CD4-positive, alpha-beta T cell (primary cell): ENCODE measurements around the gene NKTR. TPM values are rescaled to one million over a fixed set of nuclear protein-coding genes. Genes with fewer than 3 reads are reported as not detected.

Experiments
- ATAC-seq: fragments of 200-7000 bp; cut with Tn5 transposase; one replicate; pipeline ENCODE4 v1.10.0; 2022; ENCODE audit warnings: mild to moderate bottlenecking; ENCODE audit not compliant: poor library complexity
- CTCF ChIA-PET: fragments of 350-600 bp; sonication (Branson Sonifier 250); formaldehyde crosslinking; loops from one replicate; lab custom pipeline; 2021; ENCODE audit warnings: antibody characterized with exemption, inconsistent platforms; lab: Charles Lee
- POLR2A ChIA-PET: fragments of 350-600 bp; sonication (Branson Sonifier 250); formaldehyde crosslinking; loops from one replicate; lab custom pipeline; 2021; ENCODE audit warnings: antibody characterized with exemption, inconsistent platforms; lab: Charles Lee
- DNase-seq, 14 experiments: peaks; one replicate each; pipeline ENCODE4 v3.0.0-alpha.2; 2013 to 2020; ENCODE audit warnings: mixed read lengths in 2 of 14
- H3K27ac ChIP-seq, 2 donors: one replicate each; pipeline versions ENCODE4 v1.5.1 to v1.7.0; 2013; ENCODE audit warnings: low read length in 2 of 2, low read depth in 1 of 2, mild to moderate bottlenecking in 1 of 2
- H3K27me3 ChIP-seq, 2 experiments: 1 replicate in 1 of 2; 2 replicates in 1 of 2; pipeline versions ENCODE4 v1.6.1 to v1.7.0; 2013; ENCODE audit warnings: low read length in 2 of 2, control low read depth in 1 of 2, mild to moderate bottlenecking in 1 of 2, moderate library complexity in 1 of 2; ENCODE audit not compliant: insufficient read depth in 2 of 2, control insufficient read depth in 1 of 2
- H3K36me3 ChIP-seq: one replicate; pipeline ENCODE4 v1.6.1; 2013; ENCODE audit warnings: low read length, control low read depth; ENCODE audit not compliant: insufficient read depth
- H3K4me1 ChIP-seq: one replicate; pipeline ENCODE4 v1.6.1; 2013; ENCODE audit warnings: low read length, control low read depth; ENCODE audit not compliant: insufficient read depth
- H3K4me3 ChIP-seq: one replicate; pipeline ENCODE4 v1.5.1; 2013; ENCODE audit warnings: mild to moderate bottlenecking, low read length, moderate library complexity
- H3K9me3 ChIP-seq, 2 experiments: 1 replicate in 1 of 2; 2 replicates in 1 of 2; pipeline versions ENCODE4 v1.6.1 to v1.7.0; 2013; ENCODE audit warnings: low read length in 2 of 2, mild to moderate bottlenecking in 2 of 2, control low read depth in 1 of 2, moderate library complexity in 1 of 2; ENCODE audit not compliant: control insufficient read depth in 1 of 2, insufficient read depth in 1 of 2
- H3K27ac Mint-ChIP-seq: one replicate; pipeline ENCODE4 v1.8.0; 2020; ENCODE audit warnings: mixed read lengths
- H3K27me3 Mint-ChIP-seq: one replicate; pipeline ENCODE4 v1.8.0; 2021; ENCODE audit warnings: mixed read lengths
- H3K36me3 Mint-ChIP-seq: one replicate; pipeline ENCODE4 v1.8.0; 2021; ENCODE audit warnings: low read depth, mixed read lengths
- H3K4me1 Mint-ChIP-seq: one replicate; pipeline ENCODE4 v1.8.0; 2021; ENCODE audit warnings: low read depth, mixed read lengths
- H3K4me3 Mint-ChIP-seq: one replicate; pipeline ENCODE4 v1.8.0; 2020; ENCODE audit warnings: mild to moderate bottlenecking, mixed read lengths
- H3K9me3 Mint-ChIP-seq: one replicate; pipeline ENCODE4 v1.8.0; 2020; ENCODE audit warnings: mixed read lengths
- intact Hi-C, 2 experiments: fragments of 100-400 bp; cut with DNase I in 1 of 2; cut with micrococcal nuclease in 1 of 2; formaldehyde crosslinking; loops; one replicate each; pipeline versions ENCODE4 v1.15.1 to v1.9.0; 2023 to 2025; cut with DNase I, micrococcal nuclease
- total RNA-seq, 174 experiments: library from RNA in 2 of 174; stranded (reverse) in 2 of 174; gene quantifications; one replicate each; pipeline ENCODE4 v1.2.3 and lab custom pipeline; 2021 to 2026
- TF ChIP-seq, protein P1 (sequence below): fragments of 200-600 bp; IDR thresholded peaks from one replicate; pipeline ENCODE4 v1.8.0; 2022; ENCODE audit warnings: antibody characterized with exemption, mild to moderate bottlenecking

Gene NKTR
- total RNA-seq, 2 experiments from 2014 or later, result 236 to 249 TPM

DNA sequence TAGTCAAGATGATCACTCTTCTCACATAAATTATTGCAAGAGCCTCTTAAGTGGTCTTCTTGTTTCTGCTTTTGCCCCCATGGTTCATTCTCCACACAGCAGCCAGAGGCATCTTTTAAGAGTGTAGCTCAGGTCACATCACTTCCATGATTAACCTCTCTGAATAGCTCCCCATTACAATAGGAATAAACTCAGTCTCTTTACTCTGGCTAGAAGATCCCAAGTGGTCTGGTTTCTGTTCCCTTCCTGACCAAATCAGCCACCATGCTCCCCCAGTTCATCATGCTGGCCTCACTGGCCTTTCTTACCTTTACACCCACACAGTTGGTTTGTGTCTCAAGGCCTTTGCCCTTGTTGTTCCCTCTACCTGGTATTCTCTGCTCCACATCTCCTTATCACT lies 93.9 kb downstream of the NKTR start:
- Histone ChIP-seq H3K9me3 (no peaks in the 10 kb centered on the region), H3K27ac (no peak overlapping the region), H3K36me3 (no peaks in the 10 kb centered on the region), H3K27me3 (peaks cover 0 to 6% of the 10 kb centered on the region in 2 experiments), H3K4me1 (peaks cover 10% of the 10 kb centered on the region), H3K4me3 (no peak overlapping the region)
- no peak for DNase-seq
- Mint-ChIP-seq H3K4me3 (no peak overlapping the region), H3K27me3 (peaks cover 4% of the 10 kb centered on the region), H3K36me3 (no peaks in the 10 kb centered on the region), H3K9me3 (no peaks in the 10 kb centered on the region), H3K4me1 (no peaks in the 10 kb centered on the region), H3K27ac (no peak overlapping the region)
- POLR2A ChIA-PET, result no interaction called here
- no peak for ATAC-seq
- CTCF ChIA-PET, result no interaction called here
- intact Hi-C loops, result no loop called here
- TF ChIP-seq, protein P1, sequence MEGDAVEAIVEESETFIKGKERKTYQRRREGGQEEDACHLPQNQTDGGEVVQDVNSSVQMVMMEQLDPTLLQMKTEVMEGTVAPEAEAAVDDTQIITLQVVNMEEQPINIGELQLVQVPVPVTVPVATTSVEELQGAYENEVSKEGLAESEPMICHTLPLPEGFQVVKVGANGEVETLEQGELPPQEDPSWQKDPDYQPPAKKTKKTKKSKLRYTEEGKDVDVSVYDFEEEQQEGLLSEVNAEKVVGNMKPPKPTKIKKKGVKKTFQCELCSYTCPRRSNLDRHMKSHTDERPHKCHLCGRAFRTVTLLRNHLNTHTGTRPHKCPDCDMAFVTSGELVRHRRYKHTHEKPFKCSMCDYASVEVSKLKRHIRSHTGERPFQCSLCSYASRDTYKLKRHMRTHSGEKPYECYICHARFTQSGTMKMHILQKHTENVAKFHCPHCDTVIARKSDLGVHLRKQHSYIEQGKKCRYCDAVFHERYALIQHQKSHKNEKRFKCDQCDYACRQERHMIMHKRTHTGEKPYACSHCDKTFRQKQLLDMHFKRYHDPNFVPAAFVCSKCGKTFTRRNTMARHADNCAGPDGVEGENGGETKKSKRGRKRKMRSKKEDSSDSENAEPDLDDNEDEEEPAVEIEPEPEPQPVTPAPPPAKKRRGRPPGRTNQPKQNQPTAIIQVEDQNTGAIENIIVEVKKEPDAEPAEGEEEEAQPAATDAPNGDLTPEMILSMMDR, result no peak

DNA sequence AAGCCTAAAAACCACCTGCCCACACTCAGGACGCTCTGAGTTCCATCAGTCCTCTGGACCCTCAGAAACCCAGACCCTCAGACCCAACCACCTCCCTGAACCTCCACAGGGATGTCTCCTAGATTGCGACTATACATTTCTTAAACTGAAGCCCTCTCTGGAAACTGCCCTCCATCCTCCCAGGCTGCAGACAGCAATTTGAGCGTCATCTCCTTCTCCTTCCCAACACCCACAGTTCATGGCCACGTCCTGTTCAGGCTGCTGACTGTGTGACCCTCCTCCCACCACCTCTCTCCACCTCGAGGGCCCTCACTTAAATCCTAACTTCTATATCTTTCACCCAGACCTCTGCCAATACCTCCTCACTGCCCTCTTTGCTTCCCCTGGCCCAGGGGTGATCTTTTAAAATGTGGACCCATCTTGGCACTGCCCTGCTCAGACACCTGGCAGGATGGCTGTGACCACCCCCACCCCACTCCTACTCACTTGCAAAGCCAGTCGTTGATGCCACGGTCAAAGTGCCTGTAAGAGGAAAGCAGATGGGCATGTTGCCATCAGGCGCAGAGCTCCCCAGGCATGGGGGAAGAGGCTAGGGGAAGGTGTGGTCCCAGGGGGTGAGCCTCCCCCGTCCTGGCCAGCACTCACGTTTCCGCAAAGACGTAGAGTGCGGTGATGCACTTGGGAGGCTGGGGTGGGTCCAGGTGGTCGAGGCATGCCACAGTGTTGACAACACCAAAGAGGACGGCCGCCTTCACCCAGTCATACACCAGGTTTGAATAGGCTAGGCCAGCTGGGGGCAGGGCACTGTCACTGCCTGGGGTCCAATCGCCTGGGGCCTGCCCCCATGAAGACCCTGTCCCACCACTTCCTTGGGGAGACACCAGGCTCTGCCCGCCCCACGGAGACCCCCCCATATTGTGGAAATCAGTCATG lies 96.1 kb downstream of the NKTR start:
- no peaks in the 10 kb centered on the region for H3K9me3 Mint-ChIP-seq
- ChIA-PET POLR2A (no interaction called here), CTCF (no interaction called here)
- Histone ChIP-seq H3K27me3 (peaks cover 0 to 6% of the 10 kb centered on the region in 2 experiments), H3K4me3 (no peak overlapping the region), H3K9me3 (peaks cover 0 to under 1% of the 10 kb centered on the region in 2 experiments), H3K27ac (no peak overlapping the region), H3K4me1 (peaks cover 18% of the 10 kb centered on the region), H3K36me3 (no peaks in the 10 kb centered on the region)
- no peaks in the 10 kb centered on the region for H3K36me3 Mint-ChIP-seq
- H3K27ac Mint-ChIP-seq, result no peak overlapping the region
- TF ChIP-seq, protein P1, result no peak
- intact Hi-C loops, result no loop called here
- peaks cover 6% of the 10 kb centered on the region for H3K27me3 Mint-ChIP-seq
- ATAC-seq (no peak), DNase-seq (peak in 1 of 14 experiments; percentile 21)
- H3K4me3 Mint-ChIP-seq, result no peak overlapping the region
- no peaks in the 10 kb centered on the region for H3K4me1 Mint-ChIP-seq

DNA sequence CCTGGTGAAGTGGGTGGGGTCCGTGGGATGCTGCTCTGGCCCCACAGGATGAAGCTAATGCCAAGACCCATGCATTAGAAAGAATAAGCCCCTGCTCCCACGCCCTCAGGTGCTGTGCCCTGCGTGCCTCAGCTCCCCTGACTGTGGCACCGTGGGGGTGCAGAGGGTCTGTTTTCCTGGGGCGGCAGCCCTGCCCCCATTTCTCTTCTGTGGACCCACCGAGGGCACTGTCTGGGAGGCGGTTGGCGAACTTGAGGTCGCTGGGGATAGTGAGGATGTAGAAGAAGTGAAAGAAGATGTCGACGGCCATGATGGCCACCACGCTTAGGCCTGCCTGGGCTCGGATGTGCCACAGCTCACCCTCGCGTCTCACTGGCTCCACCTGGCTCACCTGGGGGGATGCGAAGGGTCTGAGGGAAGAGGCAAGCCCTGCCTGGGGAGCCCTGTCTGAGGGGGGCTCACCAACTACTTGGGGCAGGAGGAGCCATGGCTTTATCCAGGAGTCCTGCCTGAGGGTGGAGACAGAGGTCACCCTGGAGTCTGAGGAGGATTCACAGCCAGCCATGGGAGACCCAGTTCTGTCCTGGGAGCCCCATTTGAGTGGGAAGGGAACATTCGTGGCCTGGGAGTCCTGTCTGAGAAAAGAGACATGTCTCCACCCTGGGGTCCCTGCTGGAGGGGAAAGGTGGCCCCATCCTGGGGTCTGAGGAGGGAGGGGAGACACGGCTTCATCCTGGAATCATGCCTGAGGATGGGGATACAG lies 97.0 kb downstream of the NKTR start:
- Histone ChIP-seq H3K27ac (no peak overlapping the region), H3K9me3 (peaks cover 0 to 9% of the 10 kb centered on the region in 2 experiments), H3K4me3 (no peak overlapping the region), H3K27me3 (peaks cover 0 to 6% of the 10 kb centered on the region in 2 experiments), H3K36me3 (no peaks in the 10 kb centered on the region), H3K4me1 (peaks cover 18% of the 10 kb centered on the region)
- intact Hi-C loops, result no loop called here
- DNase-seq, result peak in 1 of 14 experiments; percentile 23
- Mint-ChIP-seq H3K4me1 (no peaks in the 10 kb centered on the region), H3K27me3 (peaks cover 6% of the 10 kb centered on the region), H3K36me3 (no peaks in the 10 kb centered on the region), H3K27ac (no peak overlapping the region), H3K9me3 (no peaks in the 10 kb centered on the region), H3K4me3 (no peak overlapping the region)
- CTCF ChIA-PET, result no interaction called here
- TF ChIP-seq, protein P1, result no peak
- ATAC-seq, result no peak
- POLR2A ChIA-PET, result no interaction called here

Other genes with a start within 250 kb of the NKTR start
- gene LYZL4, start 190.1 kb upstream of the NKTR start, total RNA-seq, result not detected
- 10 to 100 TPM; 66.8 to 67.6 TPM for gene VIPR1, start 98.0 kb upstream of the NKTR start, total RNA-seq
- 10 to 100 TPM; 73.6 to 75.4 TPM for gene SEC22C, start 18.7 kb upstream of the NKTR start, total RNA-seq
- gene SS18L2, start 9.8 kb upstream of the NKTR start, total RNA-seq, result 10 to 100 TPM; 47.2 to 53.6 TPM
- gene ZBTB47, start 53.0 kb downstream of the NKTR start, total RNA-seq, result under 1 TPM; 0.47 to 0.80 TPM
- not detected for gene KLHL40, start 84.9 kb downstream of the NKTR start, total RNA-seq
- not detected for gene HHATL, start 102.1 kb downstream of the NKTR start, total RNA-seq
- under 1 TPM in 1 of 2 experiments, not detected in 1; 0.38 TPM for gene CCDC13, start 172.6 kb downstream of the NKTR start, total RNA-seq
- gene HIGD1A, start 203.8 kb downstream of the NKTR start, total RNA-seq, result 10 to 100 TPM in 1 of 2 experiments, 1 to 10 TPM in 1; 9.3 to 11.3 TPM
- gene ACKR2, start 208.8 kb downstream of the NKTR start, total RNA-seq, result under 1 TPM in 1 of 2 experiments, not detected in 1; 0.42 TPM